ENCODE measurements around the gene MED16.

Gene MED16, protein sequence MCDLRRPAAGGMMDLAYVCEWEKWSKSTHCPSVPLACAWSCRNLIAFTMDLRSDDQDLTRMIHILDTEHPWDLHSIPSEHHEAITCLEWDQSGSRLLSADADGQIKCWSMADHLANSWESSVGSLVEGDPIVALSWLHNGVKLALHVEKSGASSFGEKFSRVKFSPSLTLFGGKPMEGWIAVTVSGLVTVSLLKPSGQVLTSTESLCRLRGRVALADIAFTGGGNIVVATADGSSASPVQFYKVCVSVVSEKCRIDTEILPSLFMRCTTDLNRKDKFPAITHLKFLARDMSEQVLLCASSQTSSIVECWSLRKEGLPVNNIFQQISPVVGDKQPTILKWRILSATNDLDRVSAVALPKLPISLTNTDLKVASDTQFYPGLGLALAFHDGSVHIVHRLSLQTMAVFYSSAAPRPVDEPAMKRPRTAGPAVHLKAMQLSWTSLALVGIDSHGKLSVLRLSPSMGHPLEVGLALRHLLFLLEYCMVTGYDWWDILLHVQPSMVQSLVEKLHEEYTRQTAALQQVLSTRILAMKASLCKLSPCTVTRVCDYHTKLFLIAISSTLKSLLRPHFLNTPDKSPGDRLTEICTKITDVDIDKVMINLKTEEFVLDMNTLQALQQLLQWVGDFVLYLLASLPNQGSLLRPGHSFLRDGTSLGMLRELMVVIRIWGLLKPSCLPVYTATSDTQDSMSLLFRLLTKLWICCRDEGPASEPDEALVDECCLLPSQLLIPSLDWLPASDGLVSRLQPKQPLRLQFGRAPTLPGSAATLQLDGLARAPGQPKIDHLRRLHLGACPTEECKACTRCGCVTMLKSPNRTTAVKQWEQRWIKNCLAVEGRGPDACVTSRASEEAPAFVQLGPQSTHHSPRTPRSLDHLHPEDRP

DNA sequence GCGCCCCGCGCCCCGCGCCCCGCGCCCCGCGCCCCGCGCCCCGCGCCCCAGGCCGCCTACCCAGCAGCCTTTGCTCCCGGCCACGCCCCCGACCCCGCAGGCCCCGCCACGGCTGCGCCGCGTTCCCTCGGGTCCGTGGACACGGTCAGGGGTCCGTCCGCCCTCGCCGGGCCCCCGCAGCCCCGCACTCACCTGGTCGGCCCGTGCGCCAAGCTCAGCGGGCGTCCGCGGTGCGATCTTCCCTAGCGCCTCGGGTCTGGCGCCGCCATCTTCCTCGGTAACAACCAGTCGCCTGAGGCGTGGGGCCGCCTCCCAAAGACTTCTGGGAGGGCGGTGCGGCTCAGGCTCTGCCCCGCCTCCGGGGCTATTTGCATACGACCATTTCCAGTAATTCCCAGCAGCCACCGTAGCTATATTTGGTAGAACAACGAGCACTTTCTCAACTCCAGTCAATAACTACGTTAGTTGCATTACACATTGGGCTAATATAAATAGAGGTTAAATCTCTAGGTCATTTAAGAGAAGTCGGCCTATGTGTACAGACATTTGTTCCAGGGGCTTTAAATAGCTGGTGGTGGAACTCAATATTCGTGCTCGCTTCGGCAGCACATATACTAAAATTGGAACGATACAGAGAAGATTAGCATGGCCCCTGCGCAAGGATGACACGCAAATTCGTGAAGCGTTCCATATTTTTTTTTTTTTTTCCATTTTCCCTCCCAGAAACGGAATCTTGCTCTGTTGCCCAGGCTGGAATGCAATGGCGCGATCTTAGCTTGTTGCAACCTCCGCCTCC, at the start of gene MED16, which contains the start of gene RNU6-9:
MED16 (minus strand) TSS at position 294 of the 796 bp plus-strand sequence. CDS start 2,056 bp downstream, outside the sequence.
RNU6-9 (plus strand) TSS at position 591 of the 796 bp plus-strand sequence.
- peak; percentile 76 to 80 for DNase-seq (ENCODE audit: low read depth in 2 of 2, low spot score in 1 of 2)

DNA sequence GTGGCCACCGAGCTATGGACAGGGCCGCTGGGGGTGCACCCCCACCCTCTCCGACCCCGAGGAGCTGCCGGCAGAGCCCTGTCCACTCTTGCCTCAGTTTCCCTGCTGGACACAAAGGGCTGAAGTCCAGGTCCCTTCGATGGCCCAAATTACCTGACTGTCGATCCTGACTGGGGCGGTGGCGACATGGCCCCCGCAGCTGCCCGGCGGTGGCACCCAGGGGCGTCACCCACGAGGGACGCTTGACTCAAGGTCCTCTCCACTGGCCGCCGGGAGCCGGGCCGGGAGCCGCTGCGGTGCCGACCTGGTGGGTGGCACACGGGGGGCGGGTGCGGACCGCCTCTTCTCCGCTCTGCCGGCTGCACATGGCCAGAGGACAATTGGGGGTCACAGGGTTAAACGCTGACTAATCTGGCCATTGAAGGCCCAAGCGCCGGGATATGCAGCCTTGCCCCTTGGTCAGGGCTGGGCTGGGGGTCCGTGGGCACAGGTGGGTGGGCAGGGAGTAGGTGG, 49.2 kb upstream of the MED16 start:
- DNase-seq (ENCODE audit: low read depth in 2 of 2, low spot score in 1 of 2) = no peak

DNA sequence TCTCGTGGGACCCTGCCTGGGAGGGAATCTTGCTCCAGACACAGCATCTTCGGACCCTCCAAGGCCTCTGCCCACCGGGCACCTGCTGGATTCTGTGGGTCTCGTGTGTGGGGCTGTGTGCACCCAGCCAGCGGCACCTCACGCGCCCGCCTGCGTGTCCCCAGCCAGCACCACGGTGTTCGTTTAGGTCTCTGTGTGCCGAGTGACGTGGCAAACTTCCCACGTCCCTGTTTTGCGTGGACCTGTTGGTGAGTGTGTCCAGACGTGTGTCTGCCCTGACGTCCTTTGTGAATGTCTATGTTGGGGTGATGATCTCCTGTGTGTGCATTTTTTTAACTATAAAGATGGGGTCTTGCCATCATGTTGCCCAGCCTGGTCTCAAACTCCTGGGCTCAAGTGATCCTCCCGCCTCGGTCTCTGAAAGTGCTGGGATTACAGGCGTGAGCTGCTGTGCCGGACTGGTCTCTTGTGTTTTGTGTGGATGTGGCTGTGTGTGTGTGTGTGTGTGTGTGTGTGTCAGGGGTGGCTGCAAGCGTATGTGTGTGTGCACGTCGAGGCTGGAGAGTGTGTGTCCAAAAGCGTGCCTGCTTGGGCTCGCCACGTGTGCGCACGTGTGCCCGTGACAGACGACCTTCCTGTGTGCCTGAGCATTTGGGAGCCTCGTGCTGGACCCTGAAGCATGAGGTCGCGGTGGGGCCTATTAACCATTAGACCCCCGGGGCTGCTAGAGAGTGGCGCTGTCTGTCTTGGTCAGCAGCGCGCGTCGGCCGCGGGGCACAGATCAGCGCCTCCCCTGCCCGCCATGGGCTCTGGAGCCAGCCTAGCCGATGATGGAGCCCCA, 48.5 kb upstream of the MED16 start:
- no peak for DNase-seq (ENCODE audit: low read depth in 2 of 2, low spot score in 1 of 2)

DNA sequence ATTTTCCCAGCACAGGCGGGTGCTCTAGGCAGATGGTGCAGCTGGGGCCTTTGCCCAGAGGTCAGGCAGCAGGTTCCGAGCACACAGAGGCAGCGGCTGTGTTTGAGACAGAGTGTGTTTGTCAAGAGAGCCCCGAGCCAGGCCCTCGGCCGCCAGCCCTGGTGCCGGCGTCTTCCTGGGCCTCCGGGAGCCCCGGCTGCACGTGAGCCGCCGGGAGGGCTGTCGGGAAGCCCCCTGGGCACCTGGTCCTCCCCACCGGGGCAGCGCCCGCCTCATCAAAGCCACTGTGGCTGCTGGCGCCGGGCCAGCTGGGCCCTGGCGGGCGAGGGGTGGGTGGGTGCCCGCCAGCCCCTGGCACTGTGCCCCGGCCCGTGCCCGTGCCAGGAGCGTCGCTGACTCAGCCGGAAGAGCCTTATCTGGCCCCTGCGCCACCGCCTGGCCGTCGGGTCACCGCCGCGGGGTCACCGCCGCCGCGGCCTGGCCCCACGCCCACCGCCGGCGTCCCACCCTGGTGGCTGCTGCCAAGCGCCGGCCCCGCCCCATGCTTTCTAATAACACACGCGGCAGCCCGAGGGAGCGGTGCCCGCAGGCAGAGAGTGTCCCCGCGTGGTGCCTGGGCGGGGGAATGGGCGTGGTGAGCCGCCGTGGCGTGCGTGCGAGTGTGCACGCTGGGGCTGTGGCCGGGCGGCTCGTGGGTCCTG, 47.8 kb upstream of the MED16 start:
- DNase-seq (ENCODE audit: low read depth in 2 of 2, low spot score in 1 of 2) = peak in 1 of 2 donors; percentile 49

DNA sequence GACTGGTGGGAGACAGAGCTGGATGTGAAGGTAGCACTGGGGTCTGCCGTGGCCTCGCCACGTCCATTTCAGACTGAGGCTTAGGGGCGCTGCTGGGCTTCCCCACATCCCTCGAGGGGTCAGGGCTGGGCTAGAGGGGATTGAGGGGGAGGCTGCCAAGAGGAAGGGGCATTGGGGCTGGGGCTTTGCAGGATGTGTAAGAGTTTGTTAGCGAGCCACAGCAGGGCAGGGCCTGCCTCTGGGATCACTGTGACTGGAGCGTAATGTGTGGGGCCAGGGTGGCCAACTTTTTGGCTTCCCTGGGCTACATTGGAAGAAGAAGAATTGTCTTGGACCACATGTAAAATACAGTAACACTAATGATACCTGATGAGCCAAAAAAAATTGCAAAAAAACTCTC, 46.9 kb upstream of the MED16 start:
- no peak for DNase-seq (ENCODE audit: low read depth in 2 of 2, low spot score in 1 of 2)

DNA sequence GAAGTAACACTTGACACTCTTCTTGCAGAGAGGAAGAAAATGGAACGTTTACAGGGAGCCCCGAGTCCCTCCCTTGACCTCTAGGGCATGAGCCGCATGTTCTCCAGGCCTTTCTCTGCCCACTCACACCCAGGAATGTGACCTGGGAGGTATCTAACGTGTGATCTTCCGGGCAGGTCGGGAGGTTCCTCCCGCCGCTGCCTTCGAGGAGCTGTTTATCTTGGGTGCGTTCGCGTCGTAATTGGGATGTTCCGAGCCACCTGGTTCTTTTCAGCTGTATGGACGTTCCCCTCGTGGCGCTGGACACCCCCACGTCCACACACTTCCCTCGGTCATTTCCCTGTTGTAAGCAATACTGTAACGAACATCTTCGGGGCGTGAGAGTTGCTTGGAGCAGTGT, 46.5 kb upstream of the MED16 start:
- DNase-seq (ENCODE audit: low read depth in 2 of 2, low spot score in 1 of 2) = no peak

DNA sequence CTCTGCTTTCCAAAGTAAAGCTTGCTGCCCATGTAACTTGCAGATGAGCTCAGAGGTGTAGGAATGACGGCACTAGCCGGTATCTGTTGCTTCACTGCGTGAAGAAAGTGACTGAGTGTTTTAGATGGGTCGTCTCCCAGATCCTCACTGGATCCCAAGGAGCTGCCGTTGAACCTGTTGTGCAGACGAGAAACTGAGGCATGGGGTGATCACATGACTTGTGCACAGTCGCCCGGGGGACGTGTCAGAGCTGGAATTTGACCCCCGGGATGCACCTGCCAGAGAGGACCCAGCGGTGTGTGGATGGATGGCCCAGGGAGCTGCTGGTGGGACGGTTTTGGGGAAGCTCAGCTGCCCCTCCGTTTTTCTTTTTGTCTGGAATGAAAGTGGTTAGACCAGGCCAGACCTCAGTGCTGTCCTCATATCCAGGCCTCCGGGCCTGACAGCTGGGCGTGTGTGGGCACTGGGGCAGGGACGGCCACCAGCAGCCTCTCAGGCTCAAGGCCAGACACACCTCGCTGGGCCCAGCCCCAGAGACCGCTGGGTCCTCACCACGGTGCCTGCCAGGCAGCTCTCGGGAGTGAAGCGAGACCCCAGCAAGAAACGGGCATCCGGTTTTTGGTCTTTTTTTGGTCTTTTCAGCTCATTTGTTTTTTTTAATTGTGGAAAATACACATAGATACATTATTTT, 45.4 kb upstream of the MED16 start:
- no peak for DNase-seq (ENCODE audit: low read depth in 2 of 2, low spot score in 1 of 2)

DNA sequence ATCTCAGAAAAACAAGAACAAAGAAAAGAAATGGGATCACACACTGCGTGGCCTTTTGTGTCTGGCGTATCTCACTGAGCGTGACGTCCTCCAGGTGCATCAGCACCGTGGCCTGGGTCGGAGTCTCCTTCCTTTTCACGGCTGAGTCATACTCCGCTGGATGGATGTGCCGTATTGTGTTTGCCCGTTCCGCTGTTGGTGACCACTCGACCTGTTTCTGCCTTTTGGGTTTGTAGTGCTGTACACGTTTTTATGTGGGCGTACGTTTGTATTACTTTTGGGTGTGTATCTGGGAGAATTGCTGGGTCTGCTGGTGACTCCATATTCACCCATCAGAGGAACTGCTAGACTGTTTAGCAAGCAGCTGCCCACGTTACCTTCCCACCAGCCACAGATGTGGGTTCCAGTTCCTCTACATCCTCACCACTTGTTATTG, 44.3 kb upstream of the MED16 start:
- no peak for DNase-seq (ENCODE audit: low read depth in 2 of 2, low spot score in 1 of 2)

DNA sequence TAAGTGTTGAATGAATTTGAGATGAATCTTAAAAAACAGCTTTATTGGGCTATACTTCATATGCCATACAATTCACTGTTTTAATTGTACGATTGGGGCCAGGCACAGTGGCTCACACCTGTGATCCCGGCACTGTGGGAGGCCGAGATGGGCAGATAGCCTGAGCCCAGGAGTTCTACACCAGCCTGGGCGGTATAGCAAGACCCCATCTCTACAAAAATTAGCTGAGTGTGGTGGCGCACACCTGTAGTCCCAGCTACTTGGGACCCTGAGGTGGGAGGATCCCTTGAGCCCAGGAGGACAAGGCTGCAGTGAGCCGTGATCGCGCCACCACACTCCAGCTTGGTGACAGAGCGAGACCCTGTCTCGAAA, 43.2 kb upstream of the MED16 start:
- DNase-seq (ENCODE audit: low read depth in 2 of 2, low spot score in 1 of 2) = no peak

DNA sequence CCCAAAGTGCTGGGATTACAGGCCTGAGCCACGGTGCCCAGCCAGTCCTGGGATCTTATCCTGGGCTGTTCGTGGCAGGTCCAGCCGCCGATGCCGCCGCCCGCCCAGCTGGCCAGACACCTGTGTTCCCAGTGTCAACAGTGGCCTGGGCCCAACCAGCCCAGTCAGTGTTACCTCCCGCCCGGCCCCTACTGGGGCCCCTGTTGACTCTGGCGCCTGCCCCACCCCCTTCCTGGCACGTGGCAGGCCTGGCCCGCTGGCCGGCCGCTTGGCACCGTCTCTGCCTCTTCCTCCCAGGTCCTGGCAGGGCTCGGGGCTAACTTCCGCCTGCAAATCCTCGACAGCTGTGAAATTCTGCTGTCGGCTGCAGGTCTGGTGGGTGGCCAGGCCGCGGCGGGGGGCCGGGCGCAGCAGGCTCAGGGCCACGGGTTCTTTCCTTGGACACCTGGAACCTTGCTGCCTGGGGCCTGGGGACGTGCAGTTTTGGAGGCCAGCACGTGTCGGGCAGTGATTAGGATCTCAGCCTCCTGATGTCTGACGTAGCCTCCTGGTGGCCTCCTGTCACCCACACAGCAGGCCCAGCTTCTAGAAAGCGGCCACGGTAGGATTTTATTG, 42.0 kb upstream of the MED16 start:
- DNase-seq (ENCODE audit: low read depth in 2 of 2, low spot score in 1 of 2) = no peak

DNA sequence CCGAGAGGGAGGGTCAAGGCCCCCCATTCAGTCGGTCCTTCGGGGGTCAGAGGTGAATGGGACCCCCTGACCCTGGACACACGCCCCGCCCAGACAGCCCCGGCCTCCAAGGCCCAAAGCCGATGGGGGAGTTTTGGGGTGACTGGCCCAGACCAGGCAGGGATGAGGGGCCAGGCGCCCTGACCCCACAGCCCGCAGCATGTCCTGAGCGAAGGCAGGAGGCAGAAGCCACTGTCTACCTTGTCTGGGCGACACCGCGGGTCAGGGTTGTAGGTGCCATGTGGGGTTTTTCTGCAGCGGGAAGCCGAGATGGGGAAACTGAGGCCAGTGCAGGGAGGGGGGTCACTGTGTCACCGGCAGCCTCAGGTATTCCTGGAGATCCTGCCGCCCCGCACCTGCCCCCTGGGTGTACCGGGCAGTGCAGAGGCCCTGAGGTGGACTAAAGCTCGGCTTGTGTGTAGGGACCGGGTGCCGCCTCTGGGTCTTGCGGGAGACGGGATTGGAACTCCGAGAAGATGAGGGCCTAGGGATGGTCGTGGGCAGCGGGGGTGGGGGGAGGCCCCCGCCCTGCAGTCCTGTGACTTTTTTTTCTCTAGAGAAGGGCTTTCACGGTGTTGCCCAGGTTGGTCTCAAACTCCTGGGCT, 41.3 kb upstream of the MED16 start:
- no peak for DNase-seq (ENCODE audit: low read depth in 2 of 2, low spot score in 1 of 2)

DNA sequence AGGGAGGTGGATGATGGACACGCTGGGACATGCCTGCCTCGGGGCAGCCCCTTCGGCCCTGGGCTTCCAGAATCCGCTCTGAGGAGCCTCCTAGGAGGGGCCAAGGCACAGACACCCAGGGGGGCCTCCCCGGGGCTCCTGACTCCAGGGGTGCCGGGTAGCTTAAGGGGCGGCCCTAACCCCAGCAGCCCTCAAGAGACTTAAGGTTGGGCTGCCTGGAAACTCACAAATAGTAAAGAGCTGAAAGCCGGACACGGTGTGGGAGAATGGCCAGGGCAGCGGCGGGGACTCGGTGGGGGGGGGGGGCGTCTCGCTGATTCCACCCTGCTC, 40.5 kb upstream of the MED16 start:
- DNase-seq (ENCODE audit: low read depth in 2 of 2, low spot score in 1 of 2) = no peak

DNA sequence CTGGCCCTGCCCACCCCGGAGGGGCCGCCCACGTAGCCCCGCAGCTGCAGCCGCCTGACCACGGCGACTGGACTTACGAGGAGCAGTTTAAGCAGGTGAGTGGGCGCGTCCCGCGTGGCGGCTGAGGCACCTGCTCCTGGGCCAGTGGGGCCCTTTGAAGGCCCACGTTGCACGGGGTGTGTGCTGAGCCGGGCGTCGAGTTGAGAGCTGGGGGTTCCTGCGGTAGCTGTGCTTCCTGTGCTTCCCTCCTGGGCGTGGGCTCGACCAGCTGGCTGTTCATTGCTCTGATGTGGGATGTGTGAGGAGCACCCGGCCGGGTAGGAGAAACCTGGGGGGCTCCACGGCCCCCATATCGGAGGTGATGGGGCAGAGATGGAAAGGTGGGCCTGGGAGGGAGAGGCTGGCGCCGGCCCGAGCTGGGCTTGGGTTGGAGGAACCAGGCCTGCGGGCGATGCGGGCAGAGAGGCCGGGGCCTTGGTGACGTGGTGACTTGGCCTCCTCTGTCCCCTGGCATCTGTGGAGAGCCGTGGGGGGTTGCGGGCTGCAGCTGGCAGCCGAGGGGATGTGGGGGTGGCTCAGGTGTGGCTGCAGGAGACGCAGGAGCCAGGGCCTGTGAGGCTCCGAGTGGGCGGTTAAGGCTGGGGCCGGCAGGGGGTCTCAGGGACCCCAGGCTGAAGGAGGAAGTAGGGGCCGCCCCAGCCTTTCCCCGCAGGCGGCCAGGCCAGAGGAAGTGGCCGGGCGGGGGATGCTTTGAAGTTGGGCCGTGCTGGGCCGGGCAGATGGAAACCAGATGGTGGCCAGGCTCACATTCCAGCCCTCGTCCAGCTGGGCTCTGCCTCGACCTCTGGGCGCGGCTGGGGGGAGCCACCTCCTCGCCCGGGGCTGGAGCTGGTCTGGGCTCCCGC, 39.9 kb upstream of the MED16 start:
- no peak for DNase-seq (ENCODE audit: low read depth in 2 of 2, low spot score in 1 of 2)

DNA sequence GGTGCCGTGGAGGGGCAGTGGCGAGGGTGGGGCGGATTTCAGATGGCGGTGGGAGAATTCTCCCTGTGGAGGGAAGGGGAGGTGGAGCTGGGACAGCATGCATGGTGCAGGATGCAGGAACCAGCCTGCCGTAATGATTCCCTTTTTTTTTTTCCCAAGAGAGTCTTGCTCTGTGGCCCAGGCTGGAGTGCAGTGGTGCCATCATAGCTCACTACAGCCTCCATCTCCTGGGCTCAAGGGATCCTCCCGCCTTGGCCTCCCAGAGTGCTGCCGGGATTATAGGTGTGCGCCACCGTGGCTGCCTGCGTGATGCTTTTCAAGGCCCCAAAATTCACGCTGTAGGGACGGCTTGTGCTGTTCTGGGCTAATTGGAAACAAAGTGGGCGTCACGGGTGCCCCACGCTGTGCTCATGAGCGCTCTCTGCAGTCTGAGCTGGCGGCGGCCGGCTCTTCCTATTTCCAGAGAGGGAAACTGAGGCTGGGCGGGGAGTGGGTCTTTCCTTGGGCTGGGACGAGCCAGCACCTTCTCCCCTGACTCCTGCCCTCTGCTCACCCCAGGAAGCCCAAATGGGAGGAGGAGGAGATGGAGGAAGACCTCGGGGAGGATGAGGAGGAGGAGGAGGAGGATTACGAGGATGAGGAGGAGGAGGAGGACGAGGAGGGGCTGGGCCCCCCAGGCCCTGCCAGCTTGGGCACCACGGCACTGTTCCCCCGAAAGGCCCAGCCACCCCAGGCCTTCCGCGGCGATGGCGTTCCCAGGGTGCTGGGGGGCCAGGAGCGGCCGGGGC, 39.1 kb upstream of the MED16 start:
- DNase-seq (ENCODE audit: low read depth in 2 of 2, low spot score in 1 of 2) = no peak

DNA sequence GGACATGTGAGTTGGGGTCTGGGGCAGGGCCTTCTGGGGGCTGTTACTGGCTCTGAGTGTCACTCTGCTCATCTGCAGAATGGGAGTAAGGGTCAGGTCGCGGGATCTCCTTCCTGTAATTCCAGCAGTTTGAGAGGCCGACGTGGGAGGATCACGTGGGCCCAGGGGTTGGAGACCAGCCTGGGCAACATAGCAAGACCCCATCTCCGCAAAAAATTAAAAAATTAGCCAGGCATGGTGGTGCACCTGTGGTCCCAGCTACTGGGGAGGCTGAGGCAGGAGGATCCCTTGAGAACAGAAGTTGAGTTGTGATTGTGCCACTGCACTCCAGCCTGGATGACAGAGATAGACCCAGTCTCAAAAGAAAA, 36.9 kb upstream of the MED16 start:
- DNase-seq (ENCODE audit: low read depth in 2 of 2, low spot score in 1 of 2) = no peak

DNA sequence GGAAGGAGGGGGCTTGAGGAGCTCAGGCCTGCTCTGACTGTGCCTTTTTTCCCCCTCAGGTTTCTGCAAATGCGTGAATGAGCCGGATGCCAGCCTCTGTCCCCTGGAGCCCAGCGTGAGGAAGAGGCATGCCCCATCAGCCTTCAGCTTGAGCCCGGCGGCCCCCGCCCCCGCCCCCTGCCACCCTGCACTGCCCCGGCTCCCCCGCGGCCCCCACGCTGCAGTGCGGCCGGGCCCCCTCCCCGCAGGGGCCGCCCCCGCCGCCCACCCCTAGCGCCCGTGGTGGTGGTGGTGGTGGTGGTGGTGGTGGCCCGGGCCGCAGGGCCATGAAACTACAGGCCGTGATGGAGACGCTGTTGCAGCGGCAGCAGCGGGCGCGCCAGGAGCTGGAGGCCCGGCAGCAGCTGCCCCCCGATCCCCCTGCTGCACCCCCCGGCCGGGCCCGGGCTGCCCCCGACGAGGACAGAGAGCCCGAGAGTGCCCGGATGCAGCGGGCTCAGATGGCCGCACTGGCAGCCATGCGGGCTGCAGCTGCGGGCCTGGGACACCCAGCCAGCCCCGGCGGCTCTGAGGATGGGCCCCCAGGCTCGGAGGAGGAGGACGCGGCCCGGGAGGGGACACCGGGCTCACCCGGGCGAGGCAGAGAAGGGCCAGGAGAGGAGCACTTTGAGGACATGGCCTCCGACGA, 36.4 kb upstream of the MED16 start:
- DNase-seq (ENCODE audit: low read depth in 2 of 2, low spot score in 1 of 2) = no peak
